Adrenal gland (tissue), 5 donors: ENCODE data around the gene EHMT1.

Source experiments
- CTCF ChIP-seq, 6 experiments: fragments of 450-650 bp in 4 of 6; fragments of 200-600 bp in 2 of 6; sonication (generic) in 1 of 6; IDR thresholded peaks; 1 replicate in 5 of 6; 2 replicates in 1 of 6; pipeline versions ENCODE4 v1.5.1 to v1.8.0; 2016 to 2021; ENCODE audit warnings: antibody characterized with exemption in 6 of 6, mild to moderate bottlenecking in 2 of 6, moderate library complexity in 1 of 6
- POLR2A ChIP-seq, 2 donors: fragments of 450-650 bp; IDR thresholded peaks; one replicate each; pipeline ENCODE4 v1.6.1; 2017; ENCODE audit warnings: antibody characterized with exemption in 2 of 2, mild to moderate bottlenecking in 2 of 2, moderate library complexity in 1 of 2
- donor health status: DM: no; HTN: no; CAD: no.

- TF ChIP-seq POLR2A (IDR thresholded peaks at IDR 0.05) (no peak), CTCF (IDR thresholded peaks at IDR 0.05) (no peak)
Measured at GRCh38 chr9:137680444-137681358, 61.9 kb downstream of the EHMT1 start.
